Gastrocnemius medialis (tissue), 4 donors: ENCODE measurements around the gene BMF.

Source experiments
- CTCF ChIP-seq, 5 experiments: fragments of 450-650 bp in 3 of 5; fragments of 200-600 bp in 2 of 5; sonication (generic) in 2 of 5; IDR thresholded peaks in 4 of 5; conservative IDR thresholded peaks in 1 of 5; 1 replicate in 4 of 5; 2 replicates in 1 of 5; pipeline ENCODE4 v1.5.1; 2016 to 2019; ENCODE audit warnings: antibody characterized with exemption in 5 of 5, mild to moderate bottlenecking in 3 of 5, moderate library complexity in 3 of 5
- POLR2A ChIP-seq, 2 donors: fragments of 450-650 bp; IDR thresholded peaks; one replicate each; pipeline ENCODE4 v1.6.1; 2017; ENCODE audit warnings: antibody characterized with exemption in 2 of 2, mild to moderate bottlenecking in 2 of 2, moderate library complexity in 2 of 2

GRCh38 chr15:40100123-40100946 lies 8.3 kb downstream of the BMF start:
- no peak for TF ChIP-seq CTCF (IDR thresholded peaks at IDR 0.05 in 4 of 5, conservative IDR thresholded peaks at IDR 0.05 in 1 of 5)
- TF ChIP-seq POLR2A (IDR thresholded peaks at IDR 0.05), result no peak
